H9 (cell line): Measurements from ENCODE around the gene OR2H2. TPM values are rescaled to one million over a fixed set of nuclear protein-coding genes. Genes with fewer than 3 reads are reported as not detected.

Experiments used
- DNase-seq: peaks from one replicate; pipeline ENCODE4 v3.0.0-alpha.2; 2017
- H2AFZ ChIP-seq: one replicate; pipeline ENCODE4 v1.6.1; 2013; ENCODE audit warnings: mild to moderate bottlenecking, low read length, control low read depth, moderate library complexity
- H2AK5ac ChIP-seq: 2 replicates; pipeline ENCODE4 v1.6.1; 2013; ENCODE audit warnings: low read length, control low read depth, mixed read lengths; ENCODE audit not compliant: insufficient read length
- H2BK120ac ChIP-seq: one replicate; pipeline ENCODE4 v1.6.1; 2013; ENCODE audit warnings: low read depth, mild to moderate bottlenecking, low read length, control low read depth, inconsistent platforms; ENCODE audit not compliant: poor library complexity, severe bottlenecking
- H2BK12ac ChIP-seq: 2 replicates; pipeline ENCODE4 v1.6.1; 2013; ENCODE audit warnings: low read length, control low read depth, mixed read lengths, low read depth; ENCODE audit not compliant: insufficient read length
- H2BK15ac ChIP-seq: 2 replicates; pipeline ENCODE4 v1.6.1; 2013; ENCODE audit warnings: low read depth, low read length, control low read depth
- H2BK20ac ChIP-seq: one replicate; pipeline ENCODE4 v1.6.1; 2013; ENCODE audit warnings: low read depth, mild to moderate bottlenecking, low read length, control low read depth, inconsistent platforms; ENCODE audit not compliant: poor library complexity, severe bottlenecking
- H2BK5ac ChIP-seq: 2 replicates; pipeline ENCODE4 v1.6.1; 2013; ENCODE audit warnings: low read length, control low read depth, mixed read lengths; ENCODE audit not compliant: insufficient read length
- H3K14ac ChIP-seq: 2 replicates; pipeline ENCODE4 v1.6.1; 2013; ENCODE audit warnings: low read length, control low read depth; ENCODE audit not compliant: insufficient read depth
- H3K18ac ChIP-seq: 2 replicates; pipeline ENCODE4 v1.6.1; 2013; ENCODE audit warnings: low read depth, mild to moderate bottlenecking, mixed read lengths, low read length, control low read depth; ENCODE audit not compliant: insufficient read length
- H3K23ac ChIP-seq: 2 replicates; pipeline ENCODE4 v1.6.1; 2013; ENCODE audit warnings: low read length, control low read depth, mixed read lengths, low read depth; ENCODE audit not compliant: insufficient read length
- H3K23me2 ChIP-seq: 2 replicates; pipeline ENCODE4 v1.6.1; 2013; ENCODE audit warnings: low read depth, mild to moderate bottlenecking, mixed read lengths, low read length, control low read depth; ENCODE audit not compliant: insufficient read length, poor library complexity, severe bottlenecking
- H3K27ac ChIP-seq: 2 replicates; pipeline ENCODE4 v1.5.1; 2013; ENCODE audit warnings: low read length, control low read depth, mixed read lengths, low read depth; ENCODE audit not compliant: insufficient read length
- H3K27me3 ChIP-seq: 2 replicates; pipeline ENCODE4 v1.6.1; 2013; ENCODE audit warnings: low read length, control low read depth, inconsistent platforms; ENCODE audit not compliant: insufficient read depth
- H3K4ac ChIP-seq: 2 replicates; pipeline ENCODE4 v1.6.1; 2013; ENCODE audit warnings: low read depth, mild to moderate bottlenecking, control low read depth, inconsistent platforms, low read length, moderate library complexity
- H3K4me1 ChIP-seq: 2 replicates; pipeline ENCODE4 v1.6.1; 2013; ENCODE audit warnings: low read length, control low read depth, inconsistent platforms; ENCODE audit not compliant: insufficient read depth
- H3K4me2 ChIP-seq: 2 replicates; pipeline ENCODE4 v1.6.1; 2013; ENCODE audit warnings: low read length, control low read depth, mixed read lengths; ENCODE audit not compliant: insufficient read length, insufficient read depth
- H3K56ac ChIP-seq: 2 replicates; pipeline ENCODE4 v1.6.1; 2013; ENCODE audit warnings: low read depth, mild to moderate bottlenecking, mixed read lengths, low read length, control low read depth; ENCODE audit not compliant: insufficient read length
- H3K79me1 ChIP-seq: 2 replicates; pipeline ENCODE4 v1.6.1; 2013; ENCODE audit warnings: low read depth, mild to moderate bottlenecking, moderate library complexity, low read length, control low read depth, inconsistent platforms; ENCODE audit not compliant: insufficient read depth, poor library complexity, severe bottlenecking
- H3K79me2 ChIP-seq: 2 replicates; pipeline ENCODE4 v1.6.1; 2013; ENCODE audit warnings: low read length, control low read depth, inconsistent platforms; ENCODE audit not compliant: insufficient read depth
- H3K9ac ChIP-seq: 2 replicates; pipeline ENCODE4 v1.6.1; 2013; ENCODE audit warnings: low read length, control low read depth, mixed read lengths; ENCODE audit not compliant: insufficient read length; ENCODE audit errors: extremely low read depth
- H3K9me3 ChIP-seq: one replicate; pipeline ENCODE4 v1.6.1; 2013; ENCODE audit warnings: low read depth, low read length, inconsistent platforms; ENCODE audit not compliant: control insufficient read depth
- H3T11ph ChIP-seq: one replicate; pipeline ENCODE4 v1.6.1; 2013; ENCODE audit warnings: mild to moderate bottlenecking, low read length, control low read depth, inconsistent platforms
- H4K20me1 ChIP-seq: one replicate; pipeline ENCODE4 v1.6.1; 2013; ENCODE audit not compliant: control insufficient read depth, insufficient read length, insufficient read depth
- H4K5ac ChIP-seq: 2 replicates; pipeline ENCODE4 v1.6.1; 2013; ENCODE audit warnings: low read depth, mild to moderate bottlenecking, mixed read lengths, low read length, control low read depth; ENCODE audit not compliant: insufficient read length
- H4K8ac ChIP-seq: replicated peaks from 2 replicates; pipeline ENCODE4 v1.6.1; 2013; ENCODE audit warnings: low read length, control low read depth, mixed read lengths, low read depth; ENCODE audit not compliant: insufficient read length
- H4K91ac ChIP-seq: 2 replicates; pipeline ENCODE4 v1.6.1; 2013; ENCODE audit warnings: low read depth, mild to moderate bottlenecking, moderate library complexity, mixed read lengths, low read length, control low read depth; ENCODE audit not compliant: insufficient read length
- H3K27ac Mint-ChIP-seq, 3 experiments: 2 replicates in 2 of 3; 3 replicates in 1 of 3; pipeline ENCODE4 v1.8.0; 2020 to 2021; ENCODE audit warnings: mixed read lengths in 3 of 3, mild to moderate bottlenecking in 1 of 3, moderate library complexity in 1 of 3
- H3K27me3 Mint-ChIP-seq: 2 replicates; pipeline ENCODE4 v1.8.0; 2021; ENCODE audit warnings: low read depth, mild to moderate bottlenecking, moderate library complexity, mixed read lengths
- H3K36me3 Mint-ChIP-seq, 3 experiments: 2 replicates in 2 of 3; 3 replicates in 1 of 3; pipeline ENCODE4 v1.8.0; 2020 to 2021; ENCODE audit warnings: low read depth in 3 of 3, mixed read lengths in 3 of 3; ENCODE audit not compliant: insufficient read depth in 1 of 3
- H3K4me1 Mint-ChIP-seq, 2 experiments: 2 replicates each; pipeline ENCODE4 v1.8.0; 2020; ENCODE audit warnings: mixed read lengths in 2 of 2
- H3K4me3 Mint-ChIP-seq, 2 experiments: 2 replicates in 1 of 2; 3 replicates in 1 of 2; pipeline ENCODE4 v1.8.0; 2020 to 2021; ENCODE audit warnings: mild to moderate bottlenecking in 2 of 2, mixed read lengths in 2 of 2, moderate library complexity in 1 of 2
- H3K9me3 Mint-ChIP-seq, 2 experiments: 2 replicates in 1 of 2; 3 replicates in 1 of 2; pipeline ENCODE4 v1.8.0; 2020; ENCODE audit warnings: mild to moderate bottlenecking in 2 of 2, mixed read lengths in 2 of 2, moderate library complexity in 1 of 2
- WGBS: extraction: QIAGEN DNeasy Blood & Tissue Kit; methylation state at CpG from one replicate; pipeline ENCODE4 v1.1.7; 2013; ENCODE audit warnings: missing lambda C conversion rate, low lambda C conversion rate, mixed read lengths; ENCODE audit not compliant: insufficient read length; ENCODE audit errors: extremely low coverage; 5-methylcytosine and 5-hydroxymethylcytosine counted together
- total RNA-seq: library from RNA; stranded (reverse); gene quantifications from 2 replicates; pipeline ENCODE4 v1.2.1, GENCODE V29; 2021
- TF ChIP-seq, protein P1 (sequence below): fragments of 200-600 bp; sonication (generic); conservative IDR thresholded peaks from 3 replicates; pipeline ENCODE4 v1.8.0; 2021; ENCODE audit warnings: antibody characterized with exemption, mild to moderate bottlenecking

The OR2H2 gene
- total RNA-seq, 1 experiment from 2014 or later = not detected

DNA sequence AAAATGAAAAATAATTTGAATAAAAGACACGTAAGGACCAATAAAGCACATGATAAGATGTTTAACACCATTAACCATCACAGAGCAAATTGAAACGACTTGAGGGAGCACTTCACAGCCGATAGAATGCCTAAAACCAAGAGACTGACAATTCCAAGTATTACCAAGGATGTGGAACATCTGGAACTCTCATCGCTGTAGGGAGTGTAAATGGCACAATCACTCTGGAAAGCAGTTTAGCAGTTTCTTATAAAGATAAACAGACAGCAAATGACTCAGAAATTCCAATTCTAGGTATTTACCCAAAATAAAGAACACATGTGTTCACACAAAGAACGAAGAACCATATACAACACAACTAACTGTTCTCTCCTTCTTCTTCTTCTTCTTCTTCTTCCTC lies 16.9 kb upstream of the OR2H2 start:
- Histone ChIP-seq H3K4ac (no peak overlapping the region), H3K18ac (no peak overlapping the region), H2BK15ac (no peak overlapping the region), H4K20me1 (no peaks in the 10 kb centered on the region), H3K23me2 (no peaks in the 10 kb centered on the region), H2BK12ac (no peak overlapping the region), H4K91ac (no peak overlapping the region), H3K23ac (no peak overlapping the region), H3K27ac (no peak overlapping the region), H2BK20ac (no peak overlapping the region), H3K14ac (no peak overlapping the region), H2AK5ac (no peak overlapping the region), H3K9me3 (no peaks in the 10 kb centered on the region), H3K4me1 (no peaks in the 10 kb centered on the region), H3K79me2 (no peaks in the 10 kb centered on the region), H2BK120ac (no peak overlapping the region), H4K5ac (no peak overlapping the region), H3K9ac (no peak overlapping the region), H2BK5ac (no peak overlapping the region), H4K8ac (no peak overlapping the region), H2AFZ (no peak overlapping the region), H3K56ac (no peak overlapping the region), H3T11ph (no peak overlapping the region), H3K27me3 (no peaks in the 10 kb centered on the region), H3K4me2 (no peak overlapping the region), H3K79me1 (no peaks in the 10 kb centered on the region)
- TF ChIP-seq, protein P1, sequence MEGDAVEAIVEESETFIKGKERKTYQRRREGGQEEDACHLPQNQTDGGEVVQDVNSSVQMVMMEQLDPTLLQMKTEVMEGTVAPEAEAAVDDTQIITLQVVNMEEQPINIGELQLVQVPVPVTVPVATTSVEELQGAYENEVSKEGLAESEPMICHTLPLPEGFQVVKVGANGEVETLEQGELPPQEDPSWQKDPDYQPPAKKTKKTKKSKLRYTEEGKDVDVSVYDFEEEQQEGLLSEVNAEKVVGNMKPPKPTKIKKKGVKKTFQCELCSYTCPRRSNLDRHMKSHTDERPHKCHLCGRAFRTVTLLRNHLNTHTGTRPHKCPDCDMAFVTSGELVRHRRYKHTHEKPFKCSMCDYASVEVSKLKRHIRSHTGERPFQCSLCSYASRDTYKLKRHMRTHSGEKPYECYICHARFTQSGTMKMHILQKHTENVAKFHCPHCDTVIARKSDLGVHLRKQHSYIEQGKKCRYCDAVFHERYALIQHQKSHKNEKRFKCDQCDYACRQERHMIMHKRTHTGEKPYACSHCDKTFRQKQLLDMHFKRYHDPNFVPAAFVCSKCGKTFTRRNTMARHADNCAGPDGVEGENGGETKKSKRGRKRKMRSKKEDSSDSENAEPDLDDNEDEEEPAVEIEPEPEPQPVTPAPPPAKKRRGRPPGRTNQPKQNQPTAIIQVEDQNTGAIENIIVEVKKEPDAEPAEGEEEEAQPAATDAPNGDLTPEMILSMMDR = no peak
- peaks cover 8% of the 10 kb centered on the region for H3K27me3 Mint-ChIP-seq
- no peaks in the 10 kb centered on the region for H3K36me3 Mint-ChIP-seq
- H3K9me3 Mint-ChIP-seq = no peaks in the 10 kb centered on the region
- DNase-seq = no peak
- H3K4me3 Mint-ChIP-seq = no peak overlapping the region
- H3K27ac Mint-ChIP-seq = no peak overlapping the region
- H3K4me1 Mint-ChIP-seq = no peaks in the 10 kb centered on the region
- WGBS = no CpG with 5 or more reads among the region's 5 CpGs
